ENCODE data around the gene CCDC24.

The CCDC24 gene

GRCh38 chr1:43999455-43999854 lies 8.1 kb downstream of the CCDC24 start:
- Histone ChIP-seq H3K36me3 (ENCODE audit: insufficient read depth, low read length) (no peaks in the 10 kb centered on the region), H3K4me2 (ENCODE audit: low read length) (no peak overlapping the region), H3K9me3 (ENCODE audit: low read length) (no peaks in the 10 kb centered on the region), H2AFZ (ENCODE audit: low read length) (no peak overlapping the region), H3K79me2 (ENCODE audit: insufficient read depth, low read length) (no peaks in the 10 kb centered on the region), H3F3A (ENCODE audit: insufficient read depth, low read length) (no peaks in the 10 kb centered on the region), H3K27me3 (ENCODE audit: insufficient read depth, low read length) (no peaks in the 10 kb centered on the region), H3K27ac (ENCODE audit: low read depth, low read length, poor library complexity, severe bottlenecking) (no peak overlapping the region), H3K9ac (ENCODE audit: low read length) (no peak overlapping the region), H4K20me1 (ENCODE audit: insufficient read depth, low read length) (no peaks in the 10 kb centered on the region), H3K4me1 (ENCODE audit: insufficient read depth, low read length, severe bottlenecking) (no peaks in the 10 kb centered on the region), H3K9me2 (ENCODE audit: low read depth, low read length) (no peaks in the 10 kb centered on the region), H3K4me3 (ENCODE audit: low read depth, low read length, poor library complexity, severe bottlenecking) (no peak overlapping the region)
- no peak for TF ChIP-seq EZH2 (IDR thresholded peaks at IDR 0.05; ENCODE audit: borderline replicate concordance, low read length)
- TF ChIP-seq, protein P1, sequence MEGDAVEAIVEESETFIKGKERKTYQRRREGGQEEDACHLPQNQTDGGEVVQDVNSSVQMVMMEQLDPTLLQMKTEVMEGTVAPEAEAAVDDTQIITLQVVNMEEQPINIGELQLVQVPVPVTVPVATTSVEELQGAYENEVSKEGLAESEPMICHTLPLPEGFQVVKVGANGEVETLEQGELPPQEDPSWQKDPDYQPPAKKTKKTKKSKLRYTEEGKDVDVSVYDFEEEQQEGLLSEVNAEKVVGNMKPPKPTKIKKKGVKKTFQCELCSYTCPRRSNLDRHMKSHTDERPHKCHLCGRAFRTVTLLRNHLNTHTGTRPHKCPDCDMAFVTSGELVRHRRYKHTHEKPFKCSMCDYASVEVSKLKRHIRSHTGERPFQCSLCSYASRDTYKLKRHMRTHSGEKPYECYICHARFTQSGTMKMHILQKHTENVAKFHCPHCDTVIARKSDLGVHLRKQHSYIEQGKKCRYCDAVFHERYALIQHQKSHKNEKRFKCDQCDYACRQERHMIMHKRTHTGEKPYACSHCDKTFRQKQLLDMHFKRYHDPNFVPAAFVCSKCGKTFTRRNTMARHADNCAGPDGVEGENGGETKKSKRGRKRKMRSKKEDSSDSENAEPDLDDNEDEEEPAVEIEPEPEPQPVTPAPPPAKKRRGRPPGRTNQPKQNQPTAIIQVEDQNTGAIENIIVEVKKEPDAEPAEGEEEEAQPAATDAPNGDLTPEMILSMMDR (IDR thresholded peaks at IDR 0.05; ENCODE audit: low read length) = no peak

DNA sequence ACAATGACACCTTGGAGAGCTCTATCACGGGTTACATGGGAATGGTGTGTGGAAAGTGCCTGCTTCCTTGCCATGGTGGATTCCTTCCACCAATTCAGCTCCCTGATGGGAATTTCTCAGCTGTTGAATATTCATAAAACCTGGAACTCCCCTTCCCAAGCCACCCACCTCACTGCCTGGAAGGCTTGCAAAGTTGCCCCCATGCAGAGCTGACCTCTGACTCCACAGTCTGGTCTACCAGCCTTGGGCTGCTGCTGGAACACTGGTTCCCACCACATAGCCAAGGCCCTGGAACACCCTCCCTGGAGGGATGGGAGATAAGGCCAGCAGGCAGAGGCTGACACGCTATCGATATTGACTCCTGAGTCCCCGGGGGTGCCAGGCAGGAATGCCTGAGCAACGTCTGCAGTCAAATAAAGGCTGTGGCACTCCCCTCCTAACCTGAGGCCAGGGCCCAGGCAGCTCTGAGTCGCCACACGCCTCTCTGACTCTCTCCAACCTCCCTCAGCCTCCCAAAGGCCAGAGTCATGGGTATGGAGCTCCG lies 8.8 kb downstream of the CCDC24 start:
- Histone ChIP-seq H3K9me3 (ENCODE audit: low read length) (no peaks in the 10 kb centered on the region), H3F3A (ENCODE audit: insufficient read depth, low read length) (no peaks in the 10 kb centered on the region), H3K9me2 (ENCODE audit: low read depth, low read length) (no peaks in the 10 kb centered on the region), H3K4me3 (ENCODE audit: low read depth, low read length, poor library complexity, severe bottlenecking) (no peak overlapping the region), H4K20me1 (ENCODE audit: insufficient read depth, low read length) (no peaks in the 10 kb centered on the region), H3K36me3 (ENCODE audit: insufficient read depth, low read length) (no peaks in the 10 kb centered on the region), H2AFZ (ENCODE audit: low read length) (no peak overlapping the region), H3K4me2 (ENCODE audit: low read length) (no peak overlapping the region), H3K4me1 (ENCODE audit: insufficient read depth, low read length, severe bottlenecking) (no peaks in the 10 kb centered on the region), H3K9ac (ENCODE audit: low read length) (no peak overlapping the region), H3K27ac (ENCODE audit: low read depth, low read length, poor library complexity, severe bottlenecking) (no peak overlapping the region), H3K27me3 (ENCODE audit: insufficient read depth, low read length) (no peaks in the 10 kb centered on the region), H3K79me2 (ENCODE audit: insufficient read depth, low read length) (no peaks in the 10 kb centered on the region)
- no peak for TF ChIP-seq EZH2 (IDR thresholded peaks at IDR 0.05; ENCODE audit: borderline replicate concordance, low read length)

GRCh38 chr1:44002165-44002564 lies 10.8 kb downstream of the CCDC24 start:
- H3K79me2 ChIP-seq (ENCODE audit: insufficient read depth, low read length) = no peaks in the 10 kb centered on the region
- H3K27ac ChIP-seq (ENCODE audit: low read depth, low read length, poor library complexity, severe bottlenecking) = no peak overlapping the region
- H3K9ac ChIP-seq (ENCODE audit: low read length) = no peak overlapping the region
- no peak overlapping the region for H2AFZ ChIP-seq (ENCODE audit: low read length)
- no peak overlapping the region for H3K4me2 ChIP-seq (ENCODE audit: low read length)
- H3K27me3 ChIP-seq (ENCODE audit: insufficient read depth, low read length) = no peaks in the 10 kb centered on the region
- no peaks in the 10 kb centered on the region for H3K4me1 ChIP-seq (ENCODE audit: insufficient read depth, low read length, severe bottlenecking)
- no peaks in the 10 kb centered on the region for H3K9me3 ChIP-seq (ENCODE audit: low read length)
- no peak for TF ChIP-seq EZH2 (IDR thresholded peaks at IDR 0.05; ENCODE audit: borderline replicate concordance, low read length)
- TF ChIP-seq, protein P1 (IDR thresholded peaks at IDR 0.05; ENCODE audit: low read length) = no peak
- no peaks in the 10 kb centered on the region for H3K9me2 ChIP-seq (ENCODE audit: low read depth, low read length)
- no peaks in the 10 kb centered on the region for H3F3A ChIP-seq (ENCODE audit: insufficient read depth, low read length)
- no peak overlapping the region for H3K4me3 ChIP-seq (ENCODE audit: low read depth, low read length, poor library complexity, severe bottlenecking)
- no peaks in the 10 kb centered on the region for H3K36me3 ChIP-seq (ENCODE audit: insufficient read depth, low read length)
- no peaks in the 10 kb centered on the region for H4K20me1 ChIP-seq (ENCODE audit: insufficient read depth, low read length)

DNA sequence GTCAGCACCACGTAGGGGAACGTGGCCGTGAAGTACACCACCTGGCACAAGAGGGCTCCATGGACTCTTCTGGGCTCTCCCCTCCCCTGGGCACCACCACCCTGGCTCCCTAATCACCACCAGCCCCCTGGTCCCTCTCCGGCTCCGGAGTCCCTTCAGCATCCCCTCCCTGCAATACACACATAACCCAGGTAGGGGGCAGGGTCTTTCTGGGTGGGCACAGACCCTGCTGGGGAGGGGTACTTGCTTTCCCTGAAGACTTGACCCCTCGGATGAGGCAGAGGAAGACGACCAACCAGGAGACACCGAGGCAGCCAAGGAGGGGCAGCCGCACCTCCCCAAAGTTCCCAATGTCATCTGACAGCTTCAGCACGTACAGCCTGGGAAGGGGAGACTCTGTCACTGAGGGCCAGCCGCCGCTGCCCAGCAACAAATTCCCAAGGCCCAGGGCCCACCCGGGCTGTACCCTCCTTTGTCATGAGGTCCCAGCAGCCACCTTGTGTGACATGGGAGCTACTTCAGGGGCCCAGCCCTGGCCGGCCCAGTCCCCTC lies 11.3 kb downstream of the CCDC24 start:
- no peaks in the 10 kb centered on the region for H3K79me2 ChIP-seq (ENCODE audit: insufficient read depth, low read length)
- no peaks in the 10 kb centered on the region for H3K9me3 ChIP-seq (ENCODE audit: low read length)
- no peaks in the 10 kb centered on the region for H3K27me3 ChIP-seq (ENCODE audit: insufficient read depth, low read length)
- H3K36me3 ChIP-seq (ENCODE audit: insufficient read depth, low read length) = no peaks in the 10 kb centered on the region
- no peak overlapping the region for H3K9ac ChIP-seq (ENCODE audit: low read length)
- H3K9me2 ChIP-seq (ENCODE audit: low read depth, low read length) = no peaks in the 10 kb centered on the region
- TF ChIP-seq EZH2 (IDR thresholded peaks at IDR 0.05; ENCODE audit: borderline replicate concordance, low read length) = no peak
- TF ChIP-seq, protein P1 (IDR thresholded peaks at IDR 0.05; ENCODE audit: low read length) = no peak
- H4K20me1 ChIP-seq (ENCODE audit: insufficient read depth, low read length) = no peaks in the 10 kb centered on the region
- H3K4me3 ChIP-seq (ENCODE audit: low read depth, low read length, poor library complexity, severe bottlenecking) = no peak overlapping the region
- H3K4me1 ChIP-seq (ENCODE audit: insufficient read depth, low read length, severe bottlenecking) = no peaks in the 10 kb centered on the region
- H2AFZ ChIP-seq (ENCODE audit: low read length) = no peak overlapping the region
- H3F3A ChIP-seq (ENCODE audit: insufficient read depth, low read length) = no peaks in the 10 kb centered on the region
- no peak overlapping the region for H3K4me2 ChIP-seq (ENCODE audit: low read length)
- H3K27ac ChIP-seq (ENCODE audit: low read depth, low read length, poor library complexity, severe bottlenecking) = no peak overlapping the region
